Right atrium auricular region (tissue), 2 donors: ENCODE measurements around the gene TLE3. TPM values are rescaled to one million over a fixed set of nuclear protein-coding genes. Genes with fewer than 3 reads are reported as not detected.

Experiments
- DNase-seq: peaks from one replicate; pipeline ENCODE4 v3.0.0-alpha.2; 2019; ENCODE audit warnings: low spot score
- H3K27ac ChIP-seq, 2 donors: fragments of 200-600 bp; sonication (generic); 1 replicate in 1 of 2; 2 replicates in 1 of 2; pipeline ENCODE4 v1.5.1; 2016 to 2019
- H3K27me3 ChIP-seq, 2 donors: fragments of 200-600 bp; sonication (generic); one replicate each; pipeline versions ENCODE4 v1.5.1 to v1.6.0; 2017 to 2019
- H3K36me3 ChIP-seq: fragments of 200-600 bp; sonication (generic); one replicate; pipeline ENCODE4 v1.5.1; 2016
- H3K4me1 ChIP-seq, 2 donors: fragments of 200-600 bp; sonication (generic); one replicate each; pipeline versions ENCODE4 v1.5.1 to v1.6.0; 2017 to 2019
- H3K4me3 ChIP-seq, 2 donors: fragments of 200-600 bp; sonication (generic); 1 replicate in 1 of 2; 2 replicates in 1 of 2; pipeline ENCODE4 v1.5.1; 2017 to 2019; ENCODE audit warnings: mild to moderate bottlenecking in 1 of 2, moderate library complexity in 1 of 2
- H3K9me3 ChIP-seq, 2 donors: fragments of 200-600 bp; sonication (generic); one replicate each; pipeline ENCODE4 v1.5.1; 2019
- total RNA-seq, 2 donors: library from RNA; depleted of rRNA; stranded (reverse); fragments of >200 nt; gene quantifications; one replicate each; pipeline ENCODE4 v1.1.0, GENCODE V29; 2016
- TF ChIP-seq, protein P1 (sequence below), 2 donors: fragments of 200-600 bp; sonication (generic); IDR thresholded peaks; one replicate each; pipeline ENCODE4 v1.5.1; 2019; ENCODE audit warnings: antibody characterized with exemption in 2 of 2

The TLE3 gene
- total RNA-seq, 2 donors from 2014 or later = 23.3 to 61.7 TPM

DNA sequence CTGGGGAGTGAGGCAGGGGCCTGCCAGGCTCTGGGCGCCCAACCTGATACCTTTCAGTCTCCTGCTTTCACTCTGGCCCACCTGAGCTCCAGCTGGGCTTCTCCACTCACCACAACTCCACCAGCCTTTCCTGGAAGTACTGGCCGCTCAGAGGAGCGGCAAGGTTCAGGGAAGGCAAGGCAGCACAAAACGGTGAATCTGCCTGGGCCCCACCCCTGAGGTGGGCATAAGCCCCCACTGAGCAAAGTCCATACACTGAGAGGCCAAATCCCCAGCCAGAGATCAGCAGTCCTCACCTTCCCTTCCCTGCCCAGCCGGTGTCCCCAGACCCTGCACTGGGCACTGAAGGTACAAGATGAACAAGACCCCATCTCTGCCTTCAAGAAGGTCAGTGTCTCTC lies 70.7 kb downstream of the TLE3 start:
- TF ChIP-seq, protein P1, sequence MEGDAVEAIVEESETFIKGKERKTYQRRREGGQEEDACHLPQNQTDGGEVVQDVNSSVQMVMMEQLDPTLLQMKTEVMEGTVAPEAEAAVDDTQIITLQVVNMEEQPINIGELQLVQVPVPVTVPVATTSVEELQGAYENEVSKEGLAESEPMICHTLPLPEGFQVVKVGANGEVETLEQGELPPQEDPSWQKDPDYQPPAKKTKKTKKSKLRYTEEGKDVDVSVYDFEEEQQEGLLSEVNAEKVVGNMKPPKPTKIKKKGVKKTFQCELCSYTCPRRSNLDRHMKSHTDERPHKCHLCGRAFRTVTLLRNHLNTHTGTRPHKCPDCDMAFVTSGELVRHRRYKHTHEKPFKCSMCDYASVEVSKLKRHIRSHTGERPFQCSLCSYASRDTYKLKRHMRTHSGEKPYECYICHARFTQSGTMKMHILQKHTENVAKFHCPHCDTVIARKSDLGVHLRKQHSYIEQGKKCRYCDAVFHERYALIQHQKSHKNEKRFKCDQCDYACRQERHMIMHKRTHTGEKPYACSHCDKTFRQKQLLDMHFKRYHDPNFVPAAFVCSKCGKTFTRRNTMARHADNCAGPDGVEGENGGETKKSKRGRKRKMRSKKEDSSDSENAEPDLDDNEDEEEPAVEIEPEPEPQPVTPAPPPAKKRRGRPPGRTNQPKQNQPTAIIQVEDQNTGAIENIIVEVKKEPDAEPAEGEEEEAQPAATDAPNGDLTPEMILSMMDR (IDR thresholded peaks at IDR 0.05) = no peak
- no peak overlapping the region for H3K4me3 ChIP-seq
- H3K27ac ChIP-seq = no peak overlapping the region
- H3K9me3 ChIP-seq = no peaks in the 10 kb centered on the region
- H3K27me3 ChIP-seq = no peaks in the 10 kb centered on the region
- no peak for DNase-seq
- H3K4me1 ChIP-seq = peaks cover 0 to 33% of the 10 kb centered on the region in 2 donors
- no peaks in the 10 kb centered on the region for H3K36me3 ChIP-seq

GRCh38 chr15:70025413-70026296 lies 72.1 kb downstream of the TLE3 start:
- no peak overlapping the region for H3K4me3 ChIP-seq
- DNase-seq = no peak
- H3K27ac ChIP-seq = no peak overlapping the region
- no peaks in the 10 kb centered on the region for H3K27me3 ChIP-seq
- H3K9me3 ChIP-seq = no peaks in the 10 kb centered on the region
- H3K4me1 ChIP-seq = peaks cover 0 to 33% of the 10 kb centered on the region in 2 donors
- TF ChIP-seq, protein P1 (IDR thresholded peaks at IDR 0.05) = no peak
- no peaks in the 10 kb centered on the region for H3K36me3 ChIP-seq

- H3K27me3 ChIP-seq = no peaks in the 10 kb centered on the region
- H3K4me1 ChIP-seq = peaks cover 0 to 33% of the 10 kb centered on the region in 2 donors
- H3K27ac ChIP-seq = no peak overlapping the region
- H3K4me3 ChIP-seq = no peak overlapping the region
- no peak for DNase-seq
- TF ChIP-seq, protein P1 (IDR thresholded peaks at IDR 0.05) = no peak
- H3K36me3 ChIP-seq = no peaks in the 10 kb centered on the region
- no peaks in the 10 kb centered on the region for H3K9me3 ChIP-seq
Observed at GRCh38 chr15:70024521-70024920, 73.2 kb downstream of the TLE3 start.

DNA sequence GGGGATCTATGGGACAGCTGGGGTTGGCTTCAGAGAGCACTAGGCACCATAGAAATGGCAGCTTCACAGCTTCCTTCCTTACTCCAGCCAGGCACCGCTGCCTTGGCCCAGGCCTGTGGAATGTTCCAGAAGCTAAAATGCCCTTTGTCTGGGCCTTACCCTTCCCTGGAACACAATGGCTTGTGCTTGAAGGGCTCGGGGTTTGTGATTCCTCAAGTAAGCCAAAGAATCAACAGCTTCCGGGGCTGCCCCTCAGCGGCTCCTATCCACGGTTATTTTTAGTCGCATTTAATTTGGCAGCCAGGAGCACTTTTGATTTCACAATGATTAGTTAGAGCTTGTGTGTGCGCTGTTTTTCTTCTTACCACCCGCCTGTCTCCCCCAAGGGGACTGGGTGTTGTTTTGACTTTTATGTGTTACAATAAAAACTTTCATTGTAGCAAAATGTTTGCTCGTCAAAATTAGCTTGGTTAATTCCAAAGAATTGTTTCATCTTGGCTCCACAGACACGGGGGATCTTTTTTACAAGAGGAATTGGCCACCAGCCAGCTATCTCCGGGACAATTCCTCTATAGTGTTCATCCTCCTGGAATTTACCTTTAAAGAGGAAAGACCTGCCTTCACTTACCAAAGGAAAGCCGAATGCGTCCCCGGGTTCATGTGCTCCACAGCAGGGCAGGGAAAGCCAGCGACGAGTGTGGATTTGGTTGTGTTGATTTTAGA lies 73.8 kb downstream of the TLE3 start:
- no peaks in the 10 kb centered on the region for H3K27me3 ChIP-seq

DNA sequence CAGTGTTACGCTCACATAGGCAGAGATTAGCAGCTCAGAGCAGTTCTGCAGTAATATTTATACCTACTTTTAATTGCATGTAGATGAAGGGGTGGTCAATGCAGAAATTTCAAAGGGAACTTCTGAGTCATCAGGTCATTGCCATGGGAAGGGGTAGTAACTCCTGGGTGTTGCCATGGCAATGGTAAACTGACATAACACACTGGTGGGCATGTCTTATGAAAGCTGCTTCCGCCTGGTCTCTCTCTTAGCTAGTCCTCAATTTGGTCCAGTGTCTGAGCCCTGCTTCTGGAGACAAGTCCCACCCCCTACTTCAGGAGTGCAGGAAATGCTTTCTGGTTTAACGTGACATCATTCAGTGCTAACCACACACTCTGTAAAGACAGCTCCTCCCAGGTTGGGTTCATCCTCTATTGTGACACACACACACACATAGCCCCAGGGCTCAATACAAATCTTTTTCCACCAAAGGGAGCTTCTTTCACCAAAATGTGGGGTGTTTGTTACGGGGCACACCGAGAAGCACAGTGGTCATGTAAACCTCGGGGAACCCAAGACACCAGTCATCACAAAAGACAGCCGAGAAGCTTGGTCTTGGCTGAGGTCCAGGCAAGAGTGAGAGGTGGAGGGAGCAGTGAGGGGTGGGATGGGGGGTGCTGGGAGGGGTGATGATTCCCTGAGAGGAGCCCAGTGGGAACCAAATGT lies 74.5 kb downstream of the TLE3 start:
- H3K9me3 ChIP-seq = no peaks in the 10 kb centered on the region
- no peak for DNase-seq
- H3K4me1 ChIP-seq = peaks cover 0 to 33% of the 10 kb centered on the region in 2 donors
- H3K27me3 ChIP-seq = no peaks in the 10 kb centered on the region
- no peaks in the 10 kb centered on the region for H3K36me3 ChIP-seq
- H3K27ac ChIP-seq = peak overlapping the region in 1 of 2 donors; percentile 3
- TF ChIP-seq, protein P1 (IDR thresholded peaks at IDR 0.05) = no peak
- H3K4me3 ChIP-seq = no peak overlapping the region

More for the DNA sequence above, 73.8 kb downstream of the TLE3 start:
- no peaks in the 10 kb centered on the region for H3K36me3 ChIP-seq
- TF ChIP-seq, protein P1 (IDR thresholded peaks at IDR 0.05) = no peak
- H3K9me3 ChIP-seq = no peaks in the 10 kb centered on the region
- peaks cover 0 to 33% of the 10 kb centered on the region in 2 donors for H3K4me1 ChIP-seq
- peak overlapping the region in 1 of 2 donors; percentile 3 for H3K27ac ChIP-seq
- DNase-seq = peak; percentile 71
- H3K4me3 ChIP-seq = no peak overlapping the region
